Prostate gland (tissue), 2 donors: ENCODE results near the gene ABCB11. TPM values are rescaled to one million over a fixed set of nuclear protein-coding genes. Genes with fewer than 3 reads are reported as not detected.

Source experiments
- DNase-seq: peaks from one replicate; pipeline ENCODE4 v3.0.0-alpha.2; 2019; ENCODE audit warnings: low spot score
- H3K27ac ChIP-seq, 2 donors: fragments of 200-600 bp; sonication (generic); 2 replicates each; pipeline ENCODE4 v1.5.1; 2017 to 2019
- H3K27me3 ChIP-seq: fragments of 200-600 bp; sonication (generic); replicated peaks from 2 replicates; pipeline ENCODE4 v1.5.1; 2019; ENCODE audit not compliant: insufficient read depth
- H3K36me3 ChIP-seq, 2 donors: fragments of 200-600 bp; sonication (generic); 1 replicate in 1 of 2; 2 replicates in 1 of 2; pipeline versions ENCODE4 v1.5.1 to v1.8.1; 2017 to 2019
- H3K4me1 ChIP-seq: fragments of 200-600 bp; sonication (generic); replicated peaks from 2 replicates; pipeline ENCODE4 v1.5.1; 2019
- H3K4me3 ChIP-seq, 2 donors: fragments of 200-600 bp; sonication (generic); 2 replicates each; pipeline ENCODE4 v1.5.1; 2017 to 2019
- H3K9me3 ChIP-seq: fragments of 200-600 bp; sonication (generic); 2 replicates; pipeline ENCODE4 v1.5.1; 2017
- POLR2A ChIP-seq: fragments of 450-650 bp; IDR thresholded peaks from one replicate; pipeline ENCODE4 v1.6.1; 2016; ENCODE audit warnings: antibody characterized with exemption, mild to moderate bottlenecking
- POLR2AphosphoS5 ChIP-seq: sonication (generic); formaldehyde crosslinking; IDR thresholded peaks from one replicate; pipeline ENCODE4 v1.6.1; 2017; ENCODE audit warnings: antibody characterized with exemption
- whole genome bisulfite sequencing: methylation state at CpG from one replicate; pipeline ENCODE4 v1.1.5; 2018; 5-methylcytosine and 5-hydroxymethylcytosine counted together
- intact Hi-C: fragments of 100-400 bp; cut with DNase I; formaldehyde crosslinking; loops from one replicate; pipeline ENCODE4 v1.14.2; 2022
- total RNA-seq, 2 donors: library from RNA; depleted of rRNA; stranded (reverse); fragments of >200 nt; gene quantifications; one replicate each; pipeline ENCODE4 v1.1.0, GENCODE V29; 2016
- TF ChIP-seq, protein P1 (sequence below), 4 experiments: fragments of 200-600 bp in 2 of 4; fragments of 450-650 bp in 2 of 4; sonication (generic) in 2 of 4; IDR thresholded peaks; 1 replicate in 3 of 4; 2 replicates in 1 of 4; pipeline ENCODE4 v1.5.1; 2016 to 2019; ENCODE audit warnings: antibody characterized with exemption in 4 of 4, mild to moderate bottlenecking in 2 of 4, moderate library complexity in 2 of 4

ABCB11 gene
- total RNA-seq, 2 donors from 2014 or later: 1.2 TPM; not detected in 1

- Histone ChIP-seq H3K4me3 (no peak overlapping the region), H3K27me3 (no peaks in the 10 kb centered on the region), H3K36me3 (no peaks in the 10 kb centered on the region), H3K4me1 (no peaks in the 10 kb centered on the region), H3K9me3 (no peaks in the 10 kb centered on the region), H3K27ac (no peak overlapping the region)
- intact Hi-C loops: no loop called here
- 93% methylated on average over 2 of the region's 2 CpGs for WGBS
- no peak for DNase-seq
- TF ChIP-seq POLR2A: no peak
- TF ChIP-seq, protein P1, sequence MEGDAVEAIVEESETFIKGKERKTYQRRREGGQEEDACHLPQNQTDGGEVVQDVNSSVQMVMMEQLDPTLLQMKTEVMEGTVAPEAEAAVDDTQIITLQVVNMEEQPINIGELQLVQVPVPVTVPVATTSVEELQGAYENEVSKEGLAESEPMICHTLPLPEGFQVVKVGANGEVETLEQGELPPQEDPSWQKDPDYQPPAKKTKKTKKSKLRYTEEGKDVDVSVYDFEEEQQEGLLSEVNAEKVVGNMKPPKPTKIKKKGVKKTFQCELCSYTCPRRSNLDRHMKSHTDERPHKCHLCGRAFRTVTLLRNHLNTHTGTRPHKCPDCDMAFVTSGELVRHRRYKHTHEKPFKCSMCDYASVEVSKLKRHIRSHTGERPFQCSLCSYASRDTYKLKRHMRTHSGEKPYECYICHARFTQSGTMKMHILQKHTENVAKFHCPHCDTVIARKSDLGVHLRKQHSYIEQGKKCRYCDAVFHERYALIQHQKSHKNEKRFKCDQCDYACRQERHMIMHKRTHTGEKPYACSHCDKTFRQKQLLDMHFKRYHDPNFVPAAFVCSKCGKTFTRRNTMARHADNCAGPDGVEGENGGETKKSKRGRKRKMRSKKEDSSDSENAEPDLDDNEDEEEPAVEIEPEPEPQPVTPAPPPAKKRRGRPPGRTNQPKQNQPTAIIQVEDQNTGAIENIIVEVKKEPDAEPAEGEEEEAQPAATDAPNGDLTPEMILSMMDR (IDR thresholded peaks at IDR 0.05): no peak
- TF ChIP-seq POLR2AphosphoS5: no peak
Measured at GRCh38 chr2:168969865-168970264, 61.3 kb downstream of the ABCB11 start.

- 61% methylated on average over 2 of the region's 2 CpGs for WGBS
- Histone ChIP-seq H3K36me3 (no peaks in the 10 kb centered on the region), H3K4me3 (no peak overlapping the region), H3K4me1 (no peaks in the 10 kb centered on the region), H3K9me3 (no peaks in the 10 kb centered on the region), H3K27me3 (no peaks in the 10 kb centered on the region), H3K27ac (no peak overlapping the region)
- DNase-seq: no peak
- TF ChIP-seq POLR2AphosphoS5: no peak
- no peak for TF ChIP-seq POLR2A
- TF ChIP-seq, protein P1 (IDR thresholded peaks at IDR 0.05): no peak
- intact Hi-C loops: no loop called here
Measured at GRCh38 chr2:168968342-168968741, 62.8 kb downstream of the ABCB11 start.

DNA sequence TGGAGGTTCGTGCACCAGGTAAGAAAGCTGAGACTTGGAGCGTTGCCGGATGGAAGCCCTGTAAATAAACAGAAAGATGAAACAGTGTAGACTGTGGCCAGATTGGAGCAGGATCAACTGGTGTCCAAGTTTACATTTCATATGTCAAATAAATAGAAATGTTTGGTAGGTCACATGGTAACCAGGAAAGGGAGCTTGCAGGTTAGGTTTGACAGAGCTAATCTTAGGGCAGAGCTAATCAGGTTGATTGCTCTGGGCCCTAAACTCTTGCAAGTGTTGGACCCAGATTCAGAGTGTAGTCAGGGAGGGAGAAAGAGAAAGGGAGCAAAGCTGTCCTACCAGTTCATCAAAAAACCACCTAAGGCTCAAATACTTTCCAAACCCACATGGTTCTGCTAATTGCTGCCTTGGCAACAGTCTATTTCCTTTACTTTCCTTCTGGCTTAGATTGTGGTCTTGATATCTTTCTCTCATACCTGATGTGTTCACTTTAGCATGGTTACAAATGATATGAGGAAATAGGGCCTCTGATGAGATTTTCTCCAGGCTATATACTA, 66.8 kb downstream of the ABCB11 start:
- Histone ChIP-seq H3K9me3 (no peaks in the 10 kb centered on the region), H3K4me3 (no peak overlapping the region), H3K36me3 (no peaks in the 10 kb centered on the region), H3K4me1 (no peaks in the 10 kb centered on the region), H3K27ac (peak overlapping the region; percentile 12 to 13), H3K27me3 (no peaks in the 10 kb centered on the region)
- intact Hi-C loops: loop anchor here (5.0 kb wide), 1 partner anchor 168 kb away; no protein-coding TSS in a partner anchor
- 40% methylated on average over 3 of the region's 3 CpGs for WGBS
- peak; percentile 53 for TF ChIP-seq POLR2AphosphoS5
- TF ChIP-seq, protein P1 (IDR thresholded peaks at IDR 0.05): no peak
- no peak for TF ChIP-seq POLR2A
- DNase-seq: peak; percentile 67

- TF ChIP-seq POLR2AphosphoS5 (no peak), POLR2A (no peak)
- TF ChIP-seq, protein P1 (IDR thresholded peaks at IDR 0.05): no peak
- 60% methylated on average over 1 of the region's 1 CpG for WGBS
- intact Hi-C loops: loop anchor here (5.0 kb wide), 1 partner anchor 170 kb away; no protein-coding TSS in a partner anchor
Measured at GRCh38 chr2:168962636-168963035, 68.5 kb downstream of the ABCB11 start.

More at GRCh38 chr2:168962636-168963035, 68.5 kb downstream of the ABCB11 start:
- Histone ChIP-seq H3K9me3 (no peaks in the 10 kb centered on the region), H3K4me3 (no peak overlapping the region), H3K27ac (no peak overlapping the region), H3K27me3 (no peaks in the 10 kb centered on the region), H3K36me3 (no peaks in the 10 kb centered on the region), H3K4me1 (no peaks in the 10 kb centered on the region)
- DNase-seq: no peak
